HUES64 (cell line): ENCODE measurements around the gene PKHD1.
"Not testable (repeated sequence)": the region's sequence is repeated elsewhere in the genome, so short reads cannot be mapped to it uniquely, and the experiment has no call there.

Experiments used
- H3K27ac ChIP-seq: 2 replicates; pipeline ENCODE4 v1.7.0; 2013; ENCODE audit warnings: low read depth, low read length, inconsistent platforms
- H3K27me3 ChIP-seq: 2 replicates; pipeline ENCODE4 v1.6.1; 2013; ENCODE audit warnings: mild to moderate bottlenecking, low read length; ENCODE audit not compliant: insufficient read depth
- H3K36me3 ChIP-seq: 2 replicates; pipeline ENCODE4 v1.6.1; 2013; ENCODE audit warnings: mild to moderate bottlenecking, low read length; ENCODE audit not compliant: insufficient read depth
- H3K4me1 ChIP-seq: 2 replicates; pipeline ENCODE4 v1.6.1; 2013; ENCODE audit warnings: mild to moderate bottlenecking, low read length, moderate library complexity; ENCODE audit not compliant: insufficient read depth
- H3K4me3 ChIP-seq: 2 replicates; pipeline ENCODE4 v1.5.1; 2013; ENCODE audit warnings: mild to moderate bottlenecking, low read length, moderate library complexity
- H3K9ac ChIP-seq: 2 replicates; pipeline ENCODE4 v1.6.1; 2013; ENCODE audit warnings: mild to moderate bottlenecking, low read depth, low read length
- H3K9me3 ChIP-seq: 2 replicates; pipeline ENCODE4 v1.6.1; 2013; ENCODE audit warnings: low read depth, low read length; ENCODE audit not compliant: insufficient read depth
- WGBS: fragments of 150-250, 120-280 bp; methylation state at CpG from one replicate; pipeline ENCODE4 v1.1.7; 2013; ENCODE audit warnings: missing lambda C conversion rate; 5-methylcytosine and 5-hydroxymethylcytosine counted together

The PKHD1 gene

GRCh38 chr6:51954681-51955080 lies 132.7 kb downstream of the PKHD1 start:
- WGBS = 97% methylated on average over 2 of the region's 3 CpGs
- no peak overlapping the region for H3K4me3 ChIP-seq
- no peaks in the 10 kb centered on the region for H3K27me3 ChIP-seq
- H3K4me1 ChIP-seq = no peaks in the 10 kb centered on the region; the same call in 1 of the 2 replicates
- H3K9me3 ChIP-seq = no peaks in the 10 kb centered on the region
- no peak overlapping the region for H3K27ac ChIP-seq
- H3K9ac ChIP-seq = no peak overlapping the region
- no peaks in the 10 kb centered on the region for H3K36me3 ChIP-seq

- H3K36me3 ChIP-seq = no peaks in the 10 kb centered on the region
- H3K4me1 ChIP-seq = no peaks in the 10 kb centered on the region; the same call in 1 of the 2 replicates
Measured at GRCh38 chr6:51953246-51953645, 134.2 kb downstream of the PKHD1 start.

GRCh38 chr6:51951924-51952323 lies 135.5 kb downstream of the PKHD1 start:
- H3K4me1 ChIP-seq = no peaks in the 10 kb centered on the region
- H3K9me3 ChIP-seq = no peaks in the 10 kb centered on the region
- H3K9ac ChIP-seq = no peak overlapping the region
- no peaks in the 10 kb centered on the region for H3K27me3 ChIP-seq
- H3K36me3 ChIP-seq = no peaks in the 10 kb centered on the region
- no peak overlapping the region for H3K4me3 ChIP-seq
- H3K27ac ChIP-seq = no peak overlapping the region

More at GRCh38 chr6:51953246-51953645, 134.2 kb downstream of the PKHD1 start:
- no peak overlapping the region for H3K27ac ChIP-seq
- no peaks in the 10 kb centered on the region for H3K9me3 ChIP-seq
- no peak overlapping the region for H3K9ac ChIP-seq
- no peak overlapping the region for H3K4me3 ChIP-seq
- H3K27me3 ChIP-seq = no peaks in the 10 kb centered on the region

- no peak overlapping the region for H3K27ac ChIP-seq
- no peaks in the 10 kb centered on the region for H3K36me3 ChIP-seq
- H3K4me1 ChIP-seq = no peaks in the 10 kb centered on the region
- 95% methylated on average over 5 of the region's 5 CpGs for WGBS
- H3K27me3 ChIP-seq = no peaks in the 10 kb centered on the region
- H3K9ac ChIP-seq = no peak overlapping the region
- no peaks in the 10 kb centered on the region for H3K9me3 ChIP-seq
- no peak overlapping the region for H3K4me3 ChIP-seq
Measured at GRCh38 chr6:51949526-51949925, 137.9 kb downstream of the PKHD1 start.

GRCh38 chr6:51939695-51940094 lies 147.7 kb downstream of the PKHD1 start:
- not testable (repeated sequence) for H3K36me3 ChIP-seq, H3K27ac ChIP-seq, H3K9me3 ChIP-seq, H3K27me3 ChIP-seq, H3K4me3 ChIP-seq, H3K9ac ChIP-seq
- WGBS = 61% methylated on average over 2 of the region's 2 CpGs
- peaks cover 15% of the 10 kb centered on the region for H3K4me1 ChIP-seq

GRCh38 chr6:51936531-51937290 lies 150.7 kb downstream of the PKHD1 start:
- Histone ChIP-seq H3K36me3 (no peaks in the 10 kb centered on the region), H3K4me3 (no peak overlapping the region), H3K4me1 (peaks cover 15% of the 10 kb centered on the region), H3K9me3 (no peaks in the 10 kb centered on the region), H3K27me3 (no peaks in the 10 kb centered on the region), H3K9ac (no peak overlapping the region), H3K27ac (peak overlapping the region; percentile 60; the same call in 1 of the 2 replicates)
- 48% methylated on average over 4 of the region's 4 CpGs for WGBS

GRCh38 chr6:51934098-51934497 lies 153.3 kb downstream of the PKHD1 start:
- WGBS = 64% methylated on average over 7 of the region's 7 CpGs
- H3K36me3 ChIP-seq = no peaks in the 10 kb centered on the region
- no peak overlapping the region for H3K9ac ChIP-seq
- H3K4me1 ChIP-seq = peaks cover 15% of the 10 kb centered on the region
- H3K9me3 ChIP-seq = no peaks in the 10 kb centered on the region
- H3K4me3 ChIP-seq = no peak overlapping the region
- no peak overlapping the region for H3K27ac ChIP-seq
- H3K27me3 ChIP-seq = no peaks in the 10 kb centered on the region

GRCh38 chr6:51932956-51933355 lies 154.5 kb downstream of the PKHD1 start:
- H3K27ac ChIP-seq = no peak overlapping the region
- H3K9me3 ChIP-seq = no peaks in the 10 kb centered on the region
- H3K9ac ChIP-seq = no peak overlapping the region
- H3K4me3 ChIP-seq = no peak overlapping the region
- H3K36me3 ChIP-seq = no peaks in the 10 kb centered on the region
- H3K4me1 ChIP-seq = peaks cover 15% of the 10 kb centered on the region
- no peaks in the 10 kb centered on the region for H3K27me3 ChIP-seq

- 91% methylated on average over 3 of the region's 3 CpGs for WGBS
- Histone ChIP-seq H3K4me3 (no peak overlapping the region), H3K27me3 (no peaks in the 10 kb centered on the region), H3K36me3 (no peaks in the 10 kb centered on the region), H3K27ac (no peak overlapping the region), H3K9ac (no peak overlapping the region), H3K4me1 (peaks cover under 1% of the 10 kb centered on the region; the same call in 1 of the 2 replicates), H3K9me3 (no peaks in the 10 kb centered on the region)
Measured at GRCh38 chr6:51930602-51931001, 156.8 kb downstream of the PKHD1 start.

- H3K27me3 ChIP-seq = no peaks in the 10 kb centered on the region
- no peak overlapping the region for H3K4me3 ChIP-seq
- H3K9ac ChIP-seq = no peak overlapping the region
- no peaks in the 10 kb centered on the region for H3K4me1 ChIP-seq
- 92% methylated on average over 5 of the region's 5 CpGs for WGBS
- no peak overlapping the region for H3K27ac ChIP-seq
- peaks cover 3% of the 10 kb centered on the region; the same call in 1 of the 2 replicates for H3K9me3 ChIP-seq
- H3K36me3 ChIP-seq = no peaks in the 10 kb centered on the region
Measured at GRCh38 chr6:51929934-51930574, 157.4 kb downstream of the PKHD1 start.

- Histone ChIP-seq H3K27ac (no peak overlapping the region), H3K27me3 (no peaks in the 10 kb centered on the region), H3K4me3 (no peak overlapping the region), H3K4me1 (no peaks in the 10 kb centered on the region), H3K9me3 (peaks cover 17% of the 10 kb centered on the region), H3K36me3 (no peaks in the 10 kb centered on the region), H3K9ac (no peak overlapping the region)
- WGBS = 100% methylated on average over 3 of the region's 3 CpGs
Measured at GRCh38 chr6:51928320-51928719, 159.1 kb downstream of the PKHD1 start.
